ENCODE data around the gene ANXA9.

GRCh38 chr1:151008244-151009205, 26.4 kb downstream of the ANXA9 start, which contains the start of gene PRUNE1:
- TF ChIP-seq POLR2AphosphoS5 (IDR thresholded peaks at IDR 0.05) (peak; percentile 43), CTCF (IDR thresholded peaks at IDR 0.05) (peak in 1 of 4 experiments; percentile 41), POLR2A (IDR thresholded peaks at IDR 0.05) (peak; percentile 26 to 43)

Measured in gastroesophageal sphincter (tissue), 3 donors.